HepG2 (cell line): ENCODE data around the gene TBC1D22A. TPM values are rescaled to one million over a fixed set of nuclear protein-coding genes. Genes with fewer than 3 reads are reported as not detected.

ENCODE experiments used
- ATAC-seq: fragments of 200-7000 bp; cut with Tn5 transposase; 3 replicates; pipeline ENCODE4 v1.9.1; 2020; ENCODE audit warnings: mild to moderate bottlenecking, moderate library complexity
- BruUV-seq: library from RNA; stranded (reverse); fragments of 400-500 nt; replicated peaks from 2 replicates; lab custom pipeline; 2021; lab: Mats Ljungman, UMichigan
- CTCF ChIA-PET: fragments of 300-600 bp; formaldehyde crosslinking; extraction: SDS; loops from one replicate; lab custom pipeline; 2021; ENCODE audit warnings: low total read pairs, inconsistent platforms, low intra/inter-chr PET ratio; lab: Yijun Ruan, JAX
- POLR2A ChIA-PET: fragments of 350-600 bp; sonication (Branson Sonifier 250); formaldehyde crosslinking; loops from one replicate; lab custom pipeline; 2020; ENCODE audit warnings: antibody characterized with exemption, inconsistent platforms; lab: Yijun Ruan, JAX
- DNase-seq: peaks from one replicate; pipeline ENCODE4 v3.0.0-alpha.2; 2015; ENCODE audit warnings: low spot score
- FAIRE-seq: peaks from 3 replicates; lab custom pipeline; 2011; peaks lifted over from hg19 to GRCh38; lab: Jason Lieb, UNC
- H2AFZ ChIP-seq: one replicate; pipeline ENCODE4 v1.6.1; 2011; ENCODE audit warnings: low read length, inconsistent platforms
- H3K27ac ChIP-seq: fragments of 300-600 bp; 3 replicates; pipeline ENCODE4 v1.8.0; 2011; ENCODE audit warnings: mixed run types, mild to moderate bottlenecking, mixed read lengths, low read length, inconsistent platforms; ENCODE audit not compliant: insufficient read depth; ENCODE audit errors: extremely low read length
- H3K27me3 ChIP-seq, 2 experiments: fragments of 200-600 bp in 1 of 2; 2 replicates in 1 of 2; 3 replicates in 1 of 2; pipeline versions ENCODE4 v1.6.0 to v1.8.0; 2011; ENCODE audit warnings: low read length in 2 of 2, mild to moderate bottlenecking in 2 of 2, moderate library complexity in 2 of 2, inconsistent platforms in 1 of 2; ENCODE audit not compliant: insufficient read depth in 2 of 2, control insufficient read depth in 1 of 2
- H3K36me3 ChIP-seq, 2 experiments: fragments of 200-600 bp in 1 of 2; replicated peaks in 1 of 2; 2 replicates in 1 of 2; 3 replicates in 1 of 2; pipeline versions ENCODE4 v1.5.1 to v1.8.0; 2011; ENCODE audit warnings: low read length in 2 of 2, inconsistent platforms in 1 of 2; ENCODE audit not compliant: insufficient read depth in 2 of 2, control insufficient read depth in 1 of 2
- H3K4me1 ChIP-seq: 2 replicates; pipeline ENCODE4 v1.5.1; 2012; ENCODE audit warnings: low read length, inconsistent platforms; ENCODE audit not compliant: insufficient read depth
- H3K4me2 ChIP-seq: 2 replicates; pipeline ENCODE4 v1.6.0; 2011; ENCODE audit warnings: low read depth, low read length, inconsistent platforms
- H3K4me3 ChIP-seq, 3 experiments: fragments of 200-600 bp in 1 of 3; sonication (generic), shearing (Covaris generic) in 1 of 3; replicated peaks in 1 of 3; 2 replicates each; pipeline ENCODE4 v1.5.1; 2011 to 2016; ENCODE audit warnings: low read length in 3 of 3, inconsistent platforms in 2 of 3, low read depth in 2 of 3, mild to moderate bottlenecking in 2 of 3, control low read depth in 1 of 3, mixed read lengths in 1 of 3; ENCODE audit not compliant: insufficient read depth in 1 of 3
- H3K79me2 ChIP-seq: one replicate; pipeline ENCODE4 v1.6.1; 2011; ENCODE audit warnings: low read length, inconsistent platforms; ENCODE audit not compliant: insufficient read depth
- H3K9ac ChIP-seq: 2 replicates; pipeline ENCODE4 v1.6.0; 2011; ENCODE audit warnings: mild to moderate bottlenecking, low read depth, low read length, inconsistent platforms; ENCODE audit not compliant: insufficient read depth
- H3K9me3 ChIP-seq: 2 replicates; pipeline ENCODE4 v1.5.1; 2012; ENCODE audit warnings: mild to moderate bottlenecking, low read length
- H4K20me1 ChIP-seq: 2 replicates; pipeline ENCODE4 v1.6.0; 2011; ENCODE audit warnings: inconsistent platforms, mild to moderate bottlenecking, low read length, moderate library complexity; ENCODE audit not compliant: insufficient read depth
- BORCS8-MEF2B ChIP-seq: sonication (generic); formaldehyde crosslinking; IDR thresholded peaks from 2 replicates; pipeline ENCODE4 v1.8.0; 2022; ENCODE audit warnings: mild to moderate bottlenecking, missing genetic modification reagents
- CHCHD3 ChIP-seq: sonication (generic); formaldehyde crosslinking; IDR thresholded peaks from 2 replicates; pipeline ENCODE4 v1.8.0; 2022; ENCODE audit warnings: mild to moderate bottlenecking, missing genetic modification reagents, moderate library complexity
- EHMT2 ChIP-seq: fragments of 200-600 bp; sonication (generic); IDR thresholded peaks from 2 replicates; pipeline ENCODE4 v1.7.0; 2017; ENCODE audit warnings: antibody characterized with exemption, low read depth, low read length, borderline replicate concordance
- KDM5A ChIP-seq: fragments of 200-600 bp; sonication (generic); IDR thresholded peaks from 2 replicates; pipeline ENCODE4 v1.7.0; 2018; ENCODE audit warnings: antibody characterized with exemption, mild to moderate bottlenecking, low read length, borderline replicate concordance
- KLF16 ChIP-seq, 2 experiments: sonication (generic) in 1 of 2; formaldehyde crosslinking in 1 of 2; IDR thresholded peaks; 2 replicates each; pipeline versions ENCODE4 v1.6.1 to v1.8.0; 2016 to 2023; ENCODE audit warnings: missing genetic modification reagents in 2 of 2, missing compliant biosample characterization in 1 of 2
- NCOA5 ChIP-seq: sonication (generic); formaldehyde crosslinking; IDR thresholded peaks from 2 replicates; pipeline ENCODE4 v1.4.0; 2020; ENCODE audit warnings: missing genetic modification reagents
- RXRB ChIP-seq: IDR thresholded peaks from 2 replicates; pipeline ENCODE4 v1.6.1; 2016; ENCODE audit warnings: borderline replicate concordance, missing genetic modification reagents, missing compliant biosample characterization
- TGIF2 ChIP-seq: IDR thresholded peaks from 2 replicates; pipeline ENCODE4 v1.6.1; 2016; ENCODE audit warnings: control low read depth, missing compliant biosample characterization
- U2AF2 ChIP-seq: fragments of 200-400 bp; formaldehyde crosslinking; IDR thresholded peaks from 2 replicates; pipeline ENCODE4 v1.6.1; 2017; ENCODE audit warnings: low read depth, mild to moderate bottlenecking, low read length
- ZNF235 ChIP-seq: sonication (generic); formaldehyde crosslinking; IDR thresholded peaks from 2 replicates; pipeline ENCODE4 v1.8.1; 2023; ENCODE audit warnings: mild to moderate bottlenecking, missing genetic modification reagents, borderline replicate concordance
- ZNF251 ChIP-seq: sonication (generic); formaldehyde crosslinking; IDR thresholded peaks from 2 replicates; pipeline ENCODE4 v1.9.0; 2021; ENCODE audit warnings: mild to moderate bottlenecking, missing genetic modification reagents
- ZNF703 ChIP-seq: sonication (generic); formaldehyde crosslinking; IDR thresholded peaks from 2 replicates; pipeline ENCODE4 v1.5.1; 2020; ENCODE audit warnings: missing genetic modification reagents, mild to moderate bottlenecking, moderate library complexity, borderline replicate concordance
- WGBS: methylation state at CpG from one replicate; pipeline ENCODE4 v1.1.6; 2017; ENCODE audit warnings: low lambda C conversion rate; 5-methylcytosine and 5-hydroxymethylcytosine counted together
- in situ Hi-C: cut with HindIII; loops from 2 replicates; pipeline ENCODE4 v1.10.0; 2017; ENCODE audit warnings: low pct_unique_long_range_greater_than_20kb; ENCODE audit not compliant: extremely low pct_ligation_motif_present
- intact Hi-C: fragments of 100-400 bp; cut with micrococcal nuclease; formaldehyde crosslinking; loops from one replicate; pipeline ENCODE4 v1.10.0; 2022; ENCODE audit not compliant: unreplicated experiment
- polyA plus RNA-seq, 8 experiments: library from polyadenylated mRNA; depleted of rRNA in 3 of 8; stranded (reverse) in 7 of 8; unstranded in 1 of 8; fragments of >200 nt; fragmentation: Illumina TruSeq in 4 of 8; extraction: Trizol in 4 of 8; gene quantifications; 2 replicates each; pipeline versions ENCODE4 v1.2.1 to v1.2.3, GENCODE V29; 2011 to 2016; ENCODE audit warnings: low read depth in 4 of 8, missing spikeins in 1 of 8, mixed read lengths in 1 of 8; ENCODE audit not compliant: insufficient read depth in 1 of 8
- total RNA-seq, 5 experiments: library from RNA; depleted of rRNA; stranded (reverse); fragments of >200 nt; fragmentation: Illumina TruSeq; extraction: Trizol; gene quantifications; 2 replicates each; pipeline ENCODE4 v1.2.3, GENCODE V29; 2016; ENCODE audit warnings: low read depth in 1 of 5
- TF ChIP-seq, protein P1 (sequence below): sonication (generic); formaldehyde crosslinking; conservative IDR thresholded peaks from 2 replicates; pipeline ENCODE4 v1.4.0; 2020; ENCODE audit warnings: missing genetic modification reagents
- TF ChIP-seq, protein P2 (sequence below): sonication (generic); formaldehyde crosslinking; IDR thresholded peaks from 2 replicates; pipeline ENCODE4 v1.5.0; 2020; ENCODE audit warnings: missing genetic modification reagents
- TF ChIP-seq, protein P3 (sequence below): IDR thresholded peaks from 2 replicates; pipeline ENCODE4 v1.6.1; 2016
- TF ChIP-seq, protein P4 (sequence below): sonication (generic); formaldehyde crosslinking; conservative IDR thresholded peaks from 2 replicates; pipeline ENCODE4 v1.4.0; 2020; ENCODE audit warnings: missing genetic modification reagents

Gene TBC1D22A
- total and polyA plus RNA-seq, 2 of the 13 experiments (the other 11 are each of a cell fraction or from before 2014, with no cell fraction given): 17.3 to 18.0 TPM

DNA sequence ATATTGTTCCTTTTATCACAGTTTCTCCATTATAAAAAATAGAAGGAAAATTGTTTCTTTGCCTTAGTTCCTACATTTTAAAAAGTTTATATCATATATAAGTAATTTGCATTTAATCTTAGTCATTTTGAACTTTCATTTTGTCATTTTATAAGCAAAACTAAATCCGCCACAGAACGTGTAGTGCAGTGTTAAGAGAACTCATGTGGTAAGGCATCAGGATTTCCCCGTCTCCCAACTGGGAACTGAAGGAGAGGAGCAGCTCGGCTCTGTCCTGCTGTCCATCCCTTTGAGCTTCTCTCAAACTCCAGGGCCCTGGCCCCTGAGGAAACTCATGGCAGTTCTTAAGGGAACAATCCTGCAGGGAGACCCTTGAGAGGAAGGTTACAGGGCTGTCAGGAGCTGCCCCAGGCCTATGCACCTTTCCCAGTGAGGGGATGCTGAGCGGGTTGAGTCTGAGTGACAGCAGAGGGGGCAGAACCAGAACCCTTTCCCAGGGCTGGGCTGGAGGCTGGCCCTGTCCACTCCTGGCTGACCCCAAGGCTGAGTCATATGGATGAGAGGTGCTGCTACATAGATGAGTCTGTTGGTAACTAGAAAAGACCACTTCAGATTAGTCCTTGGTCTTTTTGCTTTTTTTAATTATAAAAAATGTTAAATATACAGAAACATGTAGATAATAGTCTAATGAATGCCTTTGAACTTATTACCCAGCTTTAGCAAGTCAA lies 333.1 kb downstream of the TBC1D22A start:
- H2AFZ ChIP-seq: no peak overlapping the region
- H3K79me2 ChIP-seq: no peaks in the 10 kb centered on the region
- no peak overlapping the region for H3K9ac ChIP-seq
- H3K36me3 ChIP-seq: peaks cover 0 to 2% of the 10 kb centered on the region in 2 experiments; a peak in 1 of 5 replicates
- CTCF ChIA-PET: no interaction called here
- TF ChIP-seq KLF16 (CRISPR knock-in tag; IDR thresholded peaks at IDR 0.05) (no peak), EHMT2 (no peak), CHCHD3 (CRISPR knock-in tag) (no peak), ZNF251 (CRISPR knock-in tag) (no peak), BORCS8-MEF2B (CRISPR knock-in tag) (no peak), U2AF2 (no peak), ZNF235 (CRISPR knock-in tag) (no peak), NCOA5 (CRISPR knock-in tag) (no peak), RXRB (CRISPR knock-in tag) (no peak), TGIF2 (CRISPR knock-in tag) (no peak), ZNF703 (CRISPR knock-in tag) (no peak), KDM5A (no peak)
- TF ChIP-seq, protein P1, sequence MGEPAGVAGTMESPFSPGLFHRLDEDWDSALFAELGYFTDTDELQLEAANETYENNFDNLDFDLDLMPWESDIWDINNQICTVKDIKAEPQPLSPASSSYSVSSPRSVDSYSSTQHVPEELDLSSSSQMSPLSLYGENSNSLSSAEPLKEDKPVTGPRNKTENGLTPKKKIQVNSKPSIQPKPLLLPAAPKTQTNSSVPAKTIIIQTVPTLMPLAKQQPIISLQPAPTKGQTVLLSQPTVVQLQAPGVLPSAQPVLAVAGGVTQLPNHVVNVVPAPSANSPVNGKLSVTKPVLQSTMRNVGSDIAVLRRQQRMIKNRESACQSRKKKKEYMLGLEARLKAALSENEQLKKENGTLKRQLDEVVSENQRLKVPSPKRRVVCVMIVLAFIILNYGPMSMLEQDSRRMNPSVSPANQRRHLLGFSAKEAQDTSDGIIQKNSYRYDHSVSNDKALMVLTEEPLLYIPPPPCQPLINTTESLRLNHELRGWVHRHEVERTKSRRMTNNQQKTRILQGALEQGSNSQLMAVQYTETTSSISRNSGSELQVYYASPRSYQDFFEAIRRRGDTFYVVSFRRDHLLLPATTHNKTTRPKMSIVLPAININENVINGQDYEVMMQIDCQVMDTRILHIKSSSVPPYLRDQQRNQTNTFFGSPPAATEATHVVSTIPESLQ (CRISPR knock-in tag): no peak
- TF ChIP-seq, protein P2, sequence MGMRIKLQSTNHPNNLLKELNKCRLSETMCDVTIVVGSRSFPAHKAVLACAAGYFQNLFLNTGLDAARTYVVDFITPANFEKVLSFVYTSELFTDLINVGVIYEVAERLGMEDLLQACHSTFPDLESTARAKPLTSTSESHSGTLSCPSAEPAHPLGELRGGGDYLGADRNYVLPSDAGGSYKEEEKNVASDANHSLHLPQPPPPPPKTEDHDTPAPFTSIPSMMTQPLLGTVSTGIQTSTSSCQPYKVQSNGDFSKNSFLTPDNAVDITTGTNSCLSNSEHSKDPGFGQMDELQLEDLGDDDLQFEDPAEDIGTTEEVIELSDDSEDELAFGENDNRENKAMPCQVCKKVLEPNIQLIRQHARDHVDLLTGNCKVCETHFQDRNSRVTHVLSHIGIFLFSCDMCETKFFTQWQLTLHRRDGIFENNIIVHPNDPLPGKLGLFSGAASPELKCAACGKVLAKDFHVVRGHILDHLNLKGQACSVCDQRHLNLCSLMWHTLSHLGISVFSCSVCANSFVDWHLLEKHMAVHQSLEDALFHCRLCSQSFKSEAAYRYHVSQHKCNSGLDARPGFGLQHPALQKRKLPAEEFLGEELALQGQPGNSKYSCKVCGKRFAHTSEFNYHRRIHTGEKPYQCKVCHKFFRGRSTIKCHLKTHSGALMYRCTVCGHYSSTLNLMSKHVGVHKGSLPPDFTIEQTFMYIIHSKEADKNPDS: no peak
- TF ChIP-seq, protein P3, sequence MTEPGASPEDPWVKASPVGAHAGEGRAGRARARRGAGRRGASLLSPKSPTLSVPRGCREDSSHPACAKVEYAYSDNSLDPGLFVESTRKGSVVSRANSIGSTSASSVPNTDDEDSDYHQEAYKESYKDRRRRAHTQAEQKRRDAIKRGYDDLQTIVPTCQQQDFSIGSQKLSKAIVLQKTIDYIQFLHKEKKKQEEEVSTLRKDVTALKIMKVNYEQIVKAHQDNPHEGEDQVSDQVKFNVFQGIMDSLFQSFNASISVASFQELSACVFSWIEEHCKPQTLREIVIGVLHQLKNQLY (CRISPR knock-in tag): no peak
- TF ChIP-seq, protein P4, sequence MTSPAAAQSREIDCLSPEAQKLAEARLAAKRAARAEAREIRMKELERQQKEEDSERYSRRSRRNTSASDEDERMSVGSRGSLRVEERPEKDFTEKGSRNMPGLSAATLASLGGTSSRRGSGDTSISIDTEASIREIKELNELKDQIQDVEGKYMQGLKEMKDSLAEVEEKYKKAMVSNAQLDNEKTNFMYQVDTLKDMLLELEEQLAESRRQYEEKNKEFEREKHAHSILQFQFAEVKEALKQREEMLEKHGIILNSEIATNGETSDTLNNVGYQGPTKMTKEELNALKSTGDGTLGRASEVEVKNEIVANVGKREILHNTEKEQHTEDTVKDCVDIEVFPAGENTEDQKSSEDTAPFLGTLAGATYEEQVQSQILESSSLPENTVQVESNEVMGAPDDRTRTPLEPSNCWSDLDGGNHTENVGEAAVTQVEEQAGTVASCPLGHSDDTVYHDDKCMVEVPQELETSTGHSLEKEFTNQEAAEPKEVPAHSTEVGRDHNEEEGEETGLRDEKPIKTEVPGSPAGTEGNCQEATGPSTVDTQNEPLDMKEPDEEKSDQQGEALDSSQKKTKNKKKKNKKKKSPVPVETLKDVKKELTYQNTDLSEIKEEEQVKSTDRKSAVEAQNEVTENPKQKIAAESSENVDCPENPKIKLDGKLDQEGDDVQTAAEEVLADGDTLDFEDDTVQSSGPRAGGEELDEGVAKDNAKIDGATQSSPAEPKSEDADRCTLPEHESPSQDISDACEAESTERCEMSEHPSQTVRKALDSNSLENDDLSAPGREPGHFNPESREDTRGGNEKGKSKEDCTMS (CRISPR knock-in tag): no peak
- ATAC-seq: no peak
- no peaks in the 10 kb centered on the region for H4K20me1 ChIP-seq
- WGBS: 96% methylated on average over 4 of the region's 5 CpGs
- no peak overlapping the region for H3K4me2 ChIP-seq
- peaks cover 21% of the 10 kb centered on the region for H3K9me3 ChIP-seq
- H3K4me1 ChIP-seq: no peaks in the 10 kb centered on the region
- DNase-seq: no peak
- no peak overlapping the region for H3K4me3 ChIP-seq
- intact Hi-C loops: no loop called here
- H3K27ac ChIP-seq: no peak overlapping the region
- no peak for FAIRE-seq
- POLR2A ChIA-PET: no interaction called here
- no TSS peak for BruUV-seq
- no peaks in the 10 kb centered on the region for H3K27me3 ChIP-seq
- in situ Hi-C loops: no loop called here
